Epithelial cell of esophagus (primary cell): ENCODE data around the gene XPC.
"Not testable (repeated sequence)": the region's sequence is repeated elsewhere in the genome, so short reads cannot be mapped to it uniquely, and the experiment has no call there.

ENCODE experiments used
- DNase-seq: peaks from one replicate; pipeline ENCODE4 v3.0.0; 2010; ENCODE audit warnings: low read depth
- H3K4me3 ChIP-seq: 2 replicates; pipeline ENCODE4 v1.5.1; 2011; ENCODE audit warnings: mild to moderate bottlenecking, low read length, control low read depth
- TF ChIP-seq, protein P1 (sequence below): IDR thresholded peaks from 2 replicates; pipeline ENCODE4 v1.5.1; 2011; ENCODE audit warnings: low read depth, mild to moderate bottlenecking, low read length, control low read depth, inconsistent platforms; ENCODE audit not compliant: insufficient read depth; ENCODE audit errors: missing control alignments

XPC gene

DNA sequence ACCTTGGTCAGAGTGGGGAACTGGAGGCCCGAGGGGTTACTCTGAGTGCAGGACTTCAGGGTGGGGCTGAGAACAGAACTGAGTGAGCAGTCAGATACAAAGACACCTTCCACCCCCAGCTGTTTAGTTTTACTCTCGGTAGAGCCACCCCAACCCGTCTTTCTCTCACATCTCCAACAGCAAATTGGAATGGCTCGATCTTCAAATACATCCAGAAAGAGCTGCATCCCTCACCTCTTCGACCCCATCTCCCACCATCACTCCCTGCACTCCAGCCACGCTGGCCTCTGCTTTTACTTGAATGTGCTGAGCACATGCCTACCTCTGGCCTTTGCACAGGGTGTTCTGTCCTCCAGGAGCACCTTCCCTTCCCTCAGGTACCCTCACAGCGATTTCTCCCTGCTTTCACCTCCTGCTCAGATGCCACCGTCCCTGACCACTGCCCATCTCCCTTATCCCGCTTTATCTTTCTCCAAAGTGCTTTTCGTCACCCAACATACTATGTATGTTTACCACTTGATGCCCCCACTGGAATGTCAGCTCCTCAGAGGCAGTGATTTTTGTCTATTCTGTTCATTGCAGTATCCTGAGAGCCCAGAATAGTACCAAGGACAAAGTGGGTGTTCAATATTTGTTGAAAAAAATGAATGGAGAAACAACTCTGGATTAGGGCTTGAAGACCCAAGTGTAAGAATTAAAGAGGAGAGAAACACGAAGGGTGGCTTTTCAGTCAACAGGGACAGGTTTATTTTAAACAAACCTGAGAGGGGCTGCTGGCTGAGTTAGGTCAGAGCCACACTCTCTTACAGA lies 58.1 kb downstream of the XPC start:
- no peak overlapping the region for H3K4me3 ChIP-seq
- TF ChIP-seq, protein P1, sequence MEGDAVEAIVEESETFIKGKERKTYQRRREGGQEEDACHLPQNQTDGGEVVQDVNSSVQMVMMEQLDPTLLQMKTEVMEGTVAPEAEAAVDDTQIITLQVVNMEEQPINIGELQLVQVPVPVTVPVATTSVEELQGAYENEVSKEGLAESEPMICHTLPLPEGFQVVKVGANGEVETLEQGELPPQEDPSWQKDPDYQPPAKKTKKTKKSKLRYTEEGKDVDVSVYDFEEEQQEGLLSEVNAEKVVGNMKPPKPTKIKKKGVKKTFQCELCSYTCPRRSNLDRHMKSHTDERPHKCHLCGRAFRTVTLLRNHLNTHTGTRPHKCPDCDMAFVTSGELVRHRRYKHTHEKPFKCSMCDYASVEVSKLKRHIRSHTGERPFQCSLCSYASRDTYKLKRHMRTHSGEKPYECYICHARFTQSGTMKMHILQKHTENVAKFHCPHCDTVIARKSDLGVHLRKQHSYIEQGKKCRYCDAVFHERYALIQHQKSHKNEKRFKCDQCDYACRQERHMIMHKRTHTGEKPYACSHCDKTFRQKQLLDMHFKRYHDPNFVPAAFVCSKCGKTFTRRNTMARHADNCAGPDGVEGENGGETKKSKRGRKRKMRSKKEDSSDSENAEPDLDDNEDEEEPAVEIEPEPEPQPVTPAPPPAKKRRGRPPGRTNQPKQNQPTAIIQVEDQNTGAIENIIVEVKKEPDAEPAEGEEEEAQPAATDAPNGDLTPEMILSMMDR: no peak
- no peak for DNase-seq

GRCh38 chr3:14119651-14120050 lies 58.8 kb downstream of the XPC start:
- DNase-seq: no peak
- TF ChIP-seq, protein P1: no peak
- H3K4me3 ChIP-seq: no peak overlapping the region

GRCh38 chr3:14118400-14119381 lies 59.7 kb downstream of the XPC start:
- no peak overlapping the region for H3K4me3 ChIP-seq
- TF ChIP-seq, protein P1: no peak
- DNase-seq: peak; percentile 76

DNA sequence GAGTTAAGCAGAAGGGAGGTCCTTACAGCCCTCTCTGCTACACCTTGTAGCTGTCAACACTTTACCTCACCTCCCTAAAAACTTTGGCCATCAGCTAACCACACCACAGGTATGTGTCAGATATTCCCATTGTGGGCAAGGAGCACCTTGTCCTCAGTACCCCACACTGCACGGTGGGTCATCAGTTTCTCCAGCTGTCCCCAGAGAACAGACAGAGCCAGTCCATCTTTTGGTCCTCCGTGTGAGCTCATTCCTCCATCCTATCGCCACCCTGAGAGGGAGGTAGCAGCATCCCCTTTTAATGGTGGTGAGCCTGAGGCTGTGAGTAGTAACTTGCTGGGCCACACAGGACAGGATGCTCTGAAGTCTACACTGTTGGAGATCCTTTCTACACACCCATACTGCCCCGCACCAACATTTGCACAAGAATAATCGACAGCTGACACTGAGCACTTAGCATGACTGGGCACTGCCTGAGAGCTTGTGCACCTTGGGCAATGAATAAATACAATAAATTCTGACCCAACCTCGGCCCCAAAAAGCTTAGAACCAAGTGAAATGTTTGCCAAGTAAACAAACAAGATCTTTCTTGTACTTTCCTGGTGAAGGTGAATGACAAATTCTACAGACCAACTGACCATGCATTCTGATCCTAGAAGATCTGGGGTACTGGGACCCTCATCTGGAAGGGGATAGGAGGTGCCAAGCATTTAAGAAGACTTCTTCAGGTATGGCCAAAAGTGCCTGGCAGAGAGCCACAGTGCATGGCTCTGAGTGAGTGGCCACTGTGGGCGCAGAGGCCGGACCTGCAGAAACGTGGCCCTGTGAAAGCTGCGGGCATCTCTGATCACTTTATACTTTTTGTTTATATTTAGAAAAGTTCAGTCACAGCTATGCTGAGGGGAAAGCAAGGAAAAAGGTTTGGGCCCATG lies 60.7 kb downstream of the XPC start:
- TF ChIP-seq, protein P1: no peak
- DNase-seq: no peak
- H3K4me3 ChIP-seq: no peak overlapping the region

- H3K4me3 ChIP-seq: no peak overlapping the region
- DNase-seq: peak; percentile 44
- TF ChIP-seq, protein P1: peak; percentile 37
These were observed 64.3 kb downstream of the XPC start for GRCh38 chr3:14113965-14114635.

- DNase-seq: peak; percentile 50
- no peak overlapping the region for H3K4me3 ChIP-seq
- TF ChIP-seq, protein P1: no peak
These were observed 67.7 kb downstream of the XPC start for GRCh38 chr3:14110699-14111098.

DNA sequence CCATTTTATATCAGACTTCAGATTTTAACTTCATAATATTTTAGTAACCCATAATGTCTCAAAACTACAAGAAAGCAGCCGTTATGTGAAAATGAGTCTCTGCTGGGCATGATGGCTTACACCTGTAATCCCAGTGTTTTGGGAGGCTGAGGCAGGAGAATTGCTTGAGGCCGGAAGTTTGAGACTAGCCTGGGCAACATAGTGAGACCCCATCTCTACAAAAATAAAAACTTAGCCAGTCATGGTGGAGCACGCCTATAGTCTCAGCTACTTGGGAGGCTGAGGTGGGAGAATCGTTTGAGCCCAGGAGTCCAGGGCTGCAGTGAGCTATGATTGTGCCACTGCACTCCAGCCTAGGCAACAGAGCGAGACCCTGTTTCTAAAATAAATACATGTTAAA lies 68.6 kb downstream of the XPC start:
- DNase-seq, H3K4me3 ChIP-seq: not testable (repeated sequence)
